ENCODE measurements around the gene ANTXRL.

GRCh38 chr10:46311501-46311951, 24.7 kb downstream of the ANTXRL start:
- TF ChIP-seq CTCF (IDR thresholded peaks at IDR 0.05; ENCODE audit: control extremely low read depth in 1 of 3, insufficient read depth in 1 of 3, low read depth in 1 of 3, low read length in 3 of 3) = no peak
- TF ChIP-seq POLR2A (IDR thresholded peaks at IDR 0.05; ENCODE audit: control extremely low read depth in 1 of 2, low read depth in 2 of 2, low read length in 2 of 2) = no peak
- TF ChIP-seq CHD2 (IDR thresholded peaks at IDR 0.05; ENCODE audit: low read length) = no peak
- no peak for TF ChIP-seq SUZ12 (IDR thresholded peaks at IDR 0.05; ENCODE audit: low read length)
- TF ChIP-seq EP300 (IDR thresholded peaks at IDR 0.05; ENCODE audit: borderline replicate concordance in 1 of 2, low read depth in 2 of 2, low read length in 2 of 2) = no peak
- TF ChIP-seq ATF3 (IDR thresholded peaks at IDR 0.05; ENCODE audit: insufficient read depth, low read depth, low read length) = no peak
- no peak for TF ChIP-seq SRF (IDR thresholded peaks at IDR 0.05; ENCODE audit: low read depth, low read length)
- TF ChIP-seq EZH2 (IDR thresholded peaks at IDR 0.05; ENCODE audit: low read depth, low read length, severe bottlenecking) = no peak

Measured in H1 (cell line).